ENCODE measurements around the gene CEP85.

Gene CEP85

DNA sequence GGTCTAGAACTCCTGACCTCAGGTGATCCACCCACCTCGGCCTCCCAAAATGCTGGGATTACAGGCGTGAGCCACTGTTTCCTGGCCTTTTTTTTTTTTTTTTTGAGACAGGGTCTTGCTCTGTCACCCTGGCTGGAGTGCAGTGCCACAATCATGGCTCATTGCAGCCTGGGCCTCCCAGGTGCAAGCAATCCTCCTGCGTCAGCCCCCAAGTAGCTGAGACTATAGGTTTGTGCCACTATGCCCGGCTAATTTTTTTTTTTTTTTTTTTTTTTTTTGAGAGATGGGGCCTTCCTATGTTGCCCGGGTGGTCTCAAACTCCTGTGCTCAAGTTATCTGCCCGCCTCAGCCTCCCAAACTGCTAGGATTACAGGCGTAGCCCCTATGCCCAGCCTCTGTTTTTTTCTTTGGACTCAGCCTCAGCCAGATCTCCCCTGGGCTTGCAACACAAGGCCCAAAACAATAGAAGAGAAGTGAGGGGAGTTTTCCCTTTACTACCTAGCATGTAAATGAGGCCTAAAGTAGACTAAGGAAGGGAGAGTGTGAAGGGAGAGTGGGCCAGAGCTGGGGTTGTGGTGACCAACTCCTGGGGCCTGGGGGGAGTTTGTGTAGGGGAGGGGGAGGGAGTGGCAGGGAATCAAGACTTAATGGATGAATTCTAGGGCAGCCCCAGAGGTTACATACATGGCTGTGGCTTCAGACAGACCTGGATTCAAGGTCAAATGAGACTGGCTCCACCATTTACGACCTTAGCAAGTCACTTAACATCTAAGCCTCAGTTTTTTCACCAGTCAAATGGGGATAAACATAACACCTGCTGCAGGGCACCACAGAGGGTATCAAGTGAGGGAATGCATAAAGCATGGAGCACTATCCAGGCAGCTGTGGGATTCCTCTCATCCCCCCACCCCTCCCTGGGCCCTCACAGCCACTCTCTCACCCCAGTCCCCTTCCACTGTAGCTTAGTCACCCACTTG, 82.2 kb downstream of the CEP85 start:
- ATAC-seq (ENCODE audit: low read depth) (no peak), DNase-seq (ENCODE audit: low spot score) (no peak)
- H3K36me3 ChIP-seq (ENCODE audit: low read depth), result peaks cover under 1% of the 10 kb centered on the region; the same call in 1 of the 2 replicates
- H3K9me3 ChIP-seq (ENCODE audit: severe bottlenecking), result no peaks in the 10 kb centered on the region
- H3K4me3 ChIP-seq (ENCODE audit: severe bottlenecking), result no peak overlapping the region
- no peak overlapping the region for H3K27ac ChIP-seq (ENCODE audit: poor library complexity, severe bottlenecking)
- no peaks in the 10 kb centered on the region for H3K4me1 ChIP-seq (ENCODE audit: insufficient read depth, poor library complexity, severe bottlenecking)
- H3K27me3 ChIP-seq (ENCODE audit: insufficient read depth, poor library complexity, severe bottlenecking), result no peaks in the 10 kb centered on the region
- TF ChIP-seq, protein P1, sequence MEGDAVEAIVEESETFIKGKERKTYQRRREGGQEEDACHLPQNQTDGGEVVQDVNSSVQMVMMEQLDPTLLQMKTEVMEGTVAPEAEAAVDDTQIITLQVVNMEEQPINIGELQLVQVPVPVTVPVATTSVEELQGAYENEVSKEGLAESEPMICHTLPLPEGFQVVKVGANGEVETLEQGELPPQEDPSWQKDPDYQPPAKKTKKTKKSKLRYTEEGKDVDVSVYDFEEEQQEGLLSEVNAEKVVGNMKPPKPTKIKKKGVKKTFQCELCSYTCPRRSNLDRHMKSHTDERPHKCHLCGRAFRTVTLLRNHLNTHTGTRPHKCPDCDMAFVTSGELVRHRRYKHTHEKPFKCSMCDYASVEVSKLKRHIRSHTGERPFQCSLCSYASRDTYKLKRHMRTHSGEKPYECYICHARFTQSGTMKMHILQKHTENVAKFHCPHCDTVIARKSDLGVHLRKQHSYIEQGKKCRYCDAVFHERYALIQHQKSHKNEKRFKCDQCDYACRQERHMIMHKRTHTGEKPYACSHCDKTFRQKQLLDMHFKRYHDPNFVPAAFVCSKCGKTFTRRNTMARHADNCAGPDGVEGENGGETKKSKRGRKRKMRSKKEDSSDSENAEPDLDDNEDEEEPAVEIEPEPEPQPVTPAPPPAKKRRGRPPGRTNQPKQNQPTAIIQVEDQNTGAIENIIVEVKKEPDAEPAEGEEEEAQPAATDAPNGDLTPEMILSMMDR (IDR thresholded peaks at IDR 0.05; ENCODE audit: poor library complexity, severe bottlenecking), result no peak

DNA sequence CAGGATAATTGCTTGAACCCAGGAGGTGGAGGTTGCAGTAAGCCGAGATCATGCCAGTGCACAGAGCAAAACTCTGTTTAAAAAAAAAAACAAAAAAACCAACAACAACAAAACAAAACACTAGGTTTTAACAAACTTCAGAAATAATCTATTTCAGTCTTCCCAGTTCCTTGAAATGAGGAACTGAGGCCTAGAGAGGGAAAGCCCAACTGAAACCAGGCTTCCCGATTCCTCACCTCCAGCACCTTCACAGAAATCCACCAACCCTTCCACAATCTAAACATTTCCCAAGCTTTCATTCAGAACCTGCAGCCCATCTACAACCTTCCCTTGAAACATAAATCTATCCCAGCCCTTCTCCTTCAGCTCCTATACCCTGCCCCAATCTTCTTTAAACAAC, 83.1 kb downstream of the CEP85 start:
- Histone ChIP-seq H3K9me3 (ENCODE audit: severe bottlenecking) (no peaks in the 10 kb centered on the region), H3K27me3 (ENCODE audit: insufficient read depth, poor library complexity, severe bottlenecking) (no peaks in the 10 kb centered on the region), H3K4me1 (ENCODE audit: insufficient read depth, poor library complexity, severe bottlenecking) (no peaks in the 10 kb centered on the region), H3K36me3 (ENCODE audit: low read depth) (peaks cover 10% of the 10 kb centered on the region), H3K4me3 (ENCODE audit: severe bottlenecking) (no peak overlapping the region), H3K27ac (ENCODE audit: poor library complexity, severe bottlenecking) (no peak overlapping the region)
- TF ChIP-seq, protein P1 (IDR thresholded peaks at IDR 0.05; ENCODE audit: poor library complexity, severe bottlenecking), result no peak
- no peak for ATAC-seq (ENCODE audit: low read depth)
- no peak for DNase-seq (ENCODE audit: low spot score)

DNA sequence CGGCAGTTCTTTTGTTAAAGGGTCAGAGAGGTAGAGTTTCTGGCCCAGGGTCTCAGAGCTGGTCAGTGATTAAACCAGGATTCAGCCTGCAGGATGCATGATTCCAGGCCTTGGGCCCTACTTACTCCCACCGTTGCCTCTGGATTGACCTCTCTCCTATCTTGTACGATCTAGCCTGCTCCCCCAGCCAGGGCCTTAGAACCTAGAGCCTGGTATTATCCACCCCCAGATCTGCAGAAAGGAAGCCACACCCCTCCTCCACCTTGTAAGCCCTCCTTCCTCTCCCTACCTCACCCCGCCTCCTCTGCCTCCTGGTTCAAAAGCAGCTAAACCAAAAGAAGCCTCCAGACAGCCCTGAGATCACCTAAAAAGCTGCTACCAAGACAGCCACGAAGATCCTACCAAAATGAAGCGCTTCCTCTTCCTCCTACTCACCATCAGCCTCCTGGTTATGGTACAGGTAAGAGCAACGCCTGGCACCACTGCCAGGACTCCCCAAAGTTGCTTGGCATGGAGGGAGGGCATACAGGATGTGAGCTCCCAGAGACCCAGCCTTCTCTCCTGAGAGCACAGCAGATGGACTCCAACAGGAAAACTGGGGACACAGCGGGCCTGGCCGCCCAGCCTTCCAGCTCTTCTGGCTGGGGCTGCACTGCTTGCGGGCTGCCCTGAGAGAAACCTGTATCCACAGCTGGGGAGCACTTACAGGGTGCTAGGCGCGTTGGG, 83.8 kb downstream of the CEP85 start, which contains the start of gene CD52:
Gene CD52, plus strand, starts transcription at position 347 of the 726 bp plus-strand sequence. Its CDS starts 60 bp downstream, at position 407.
- H3K4me3 ChIP-seq (ENCODE audit: severe bottlenecking), result no peak within 1 kb of the TSS
- DNase-seq (ENCODE audit: low spot score), result no peak
- no peaks in the 10 kb centered on the region for H3K4me1 ChIP-seq (ENCODE audit: insufficient read depth, poor library complexity, severe bottlenecking)
- no peak for ATAC-seq (ENCODE audit: low read depth)
- H3K27me3 ChIP-seq (ENCODE audit: insufficient read depth, poor library complexity, severe bottlenecking), result no peaks in the 10 kb centered on the region
- no peak within 1 kb of the TSS for H3K27ac ChIP-seq (ENCODE audit: poor library complexity, severe bottlenecking)
- peaks cover 17% of the 10 kb centered on the region for H3K36me3 ChIP-seq (ENCODE audit: low read depth)
- no peaks in the 10 kb centered on the region for H3K9me3 ChIP-seq (ENCODE audit: severe bottlenecking)
- TF ChIP-seq, protein P1 (IDR thresholded peaks at IDR 0.05; ENCODE audit: poor library complexity, severe bottlenecking), result no peak

GRCh38 chr1:26318338-26319064, 84.5 kb downstream of the CEP85 start:
- H3K4me3 ChIP-seq (ENCODE audit: severe bottlenecking), result no peak overlapping the region
- TF ChIP-seq, protein P1 (IDR thresholded peaks at IDR 0.05; ENCODE audit: poor library complexity, severe bottlenecking), result no peak
- H3K9me3 ChIP-seq (ENCODE audit: severe bottlenecking), result no peaks in the 10 kb centered on the region
- H3K36me3 ChIP-seq (ENCODE audit: low read depth), result peaks cover 24% of the 10 kb centered on the region
- H3K4me1 ChIP-seq (ENCODE audit: insufficient read depth, poor library complexity, severe bottlenecking), result no peaks in the 10 kb centered on the region
- DNase-seq (ENCODE audit: low spot score) (no peak), ATAC-seq (ENCODE audit: low read depth) (no peak)
- H3K27ac ChIP-seq (ENCODE audit: poor library complexity, severe bottlenecking), result no peak overlapping the region
- H3K27me3 ChIP-seq (ENCODE audit: insufficient read depth, poor library complexity, severe bottlenecking), result no peaks in the 10 kb centered on the region
